ENCODE results near the gene KRT2.

KRT2 gene

GRCh38 chr12:52670961-52671360 lies 18.9 kb upstream of the KRT2 start:
- TF ChIP-seq TAF1 (IDR thresholded peaks at IDR 0.05; ENCODE audit: borderline replicate concordance, insufficient read depth, low read length) = no peak
- no peak for TF ChIP-seq FOXP2 (optimal IDR thresholded peaks at IDR 0.05; ENCODE audit: borderline replicate concordance, extremely low read depth, extremely low read length, insufficient read depth)
- no peak for TF ChIP-seq REST (IDR thresholded peaks at IDR 0.05; ENCODE audit: insufficient read depth in 1 of 2, low read depth in 2 of 2, low read length in 2 of 2)
- no peak for TF ChIP-seq SIN3A (IDR thresholded peaks at IDR 0.05; ENCODE audit: borderline replicate concordance, insufficient read depth, low read length)
- no peak for TF ChIP-seq POLR2AphosphoS5 (IDR thresholded peaks at IDR 0.05; ENCODE audit: low read depth, low read length)

GRCh38 chr12:52670506-52670905 lies 18.5 kb upstream of the KRT2 start:
- TF ChIP-seq SIN3A (IDR thresholded peaks at IDR 0.05; ENCODE audit: borderline replicate concordance, insufficient read depth, low read length) (no peak), TAF1 (IDR thresholded peaks at IDR 0.05; ENCODE audit: borderline replicate concordance, insufficient read depth, low read length) (no peak), FOXP2 (optimal IDR thresholded peaks at IDR 0.05; ENCODE audit: borderline replicate concordance, extremely low read depth, extremely low read length, insufficient read depth) (no peak), POLR2AphosphoS5 (IDR thresholded peaks at IDR 0.05; ENCODE audit: low read depth, low read length) (no peak)

- no peak for TF ChIP-seq TAF1 (IDR thresholded peaks at IDR 0.05; ENCODE audit: borderline replicate concordance, insufficient read depth, low read length)
- TF ChIP-seq FOXP2 (optimal IDR thresholded peaks at IDR 0.05; ENCODE audit: borderline replicate concordance, extremely low read depth, extremely low read length, insufficient read depth) = no peak
- no peak for TF ChIP-seq SIN3A (IDR thresholded peaks at IDR 0.05; ENCODE audit: borderline replicate concordance, insufficient read depth, low read length)
- TF ChIP-seq REST (IDR thresholded peaks at IDR 0.05; ENCODE audit: insufficient read depth in 1 of 2, low read depth in 2 of 2, low read length in 2 of 2) = no peak
- TF ChIP-seq POLR2AphosphoS5 (IDR thresholded peaks at IDR 0.05; ENCODE audit: low read depth, low read length) = no peak
These were observed 17.4 kb upstream of the KRT2 start for GRCh38 chr12:52669426-52669825.

GRCh38 chr12:52667931-52668330 lies 15.9 kb upstream of the KRT2 start:
- no peak for TF ChIP-seq SIN3A (IDR thresholded peaks at IDR 0.05; ENCODE audit: borderline replicate concordance, insufficient read depth, low read length)
- no peak for TF ChIP-seq TAF1 (IDR thresholded peaks at IDR 0.05; ENCODE audit: borderline replicate concordance, insufficient read depth, low read length)

- no peak for TF ChIP-seq FOXP2 (optimal IDR thresholded peaks at IDR 0.05; ENCODE audit: borderline replicate concordance, extremely low read depth, extremely low read length, insufficient read depth)
- no peak for TF ChIP-seq TAF1 (IDR thresholded peaks at IDR 0.05; ENCODE audit: borderline replicate concordance, insufficient read depth, low read length)
- no peak for TF ChIP-seq SIN3A (IDR thresholded peaks at IDR 0.05; ENCODE audit: borderline replicate concordance, insufficient read depth, low read length)
- no peak for TF ChIP-seq POLR2AphosphoS5 (IDR thresholded peaks at IDR 0.05; ENCODE audit: low read depth, low read length)
- no peak for TF ChIP-seq REST (IDR thresholded peaks at IDR 0.05; ENCODE audit: insufficient read depth in 1 of 2, low read depth in 2 of 2, low read length in 2 of 2)
These were observed 15.5 kb upstream of the KRT2 start for GRCh38 chr12:52667509-52667908.

- no peak for TF ChIP-seq REST (IDR thresholded peaks at IDR 0.05; ENCODE audit: insufficient read depth in 1 of 2, low read depth in 2 of 2, low read length in 2 of 2)
- TF ChIP-seq POLR2AphosphoS5 (IDR thresholded peaks at IDR 0.05; ENCODE audit: low read depth, low read length) = no peak
- TF ChIP-seq SIN3A (IDR thresholded peaks at IDR 0.05; ENCODE audit: borderline replicate concordance, insufficient read depth, low read length) = no peak
- no peak for TF ChIP-seq FOXP2 (optimal IDR thresholded peaks at IDR 0.05; ENCODE audit: borderline replicate concordance, extremely low read depth, extremely low read length, insufficient read depth)
- no peak for TF ChIP-seq TAF1 (IDR thresholded peaks at IDR 0.05; ENCODE audit: borderline replicate concordance, insufficient read depth, low read length)
These were observed 14.5 kb upstream of the KRT2 start for GRCh38 chr12:52666471-52666870.
